ENCODE data around the gene VPS39.

- TF ChIP-seq, protein P1, sequence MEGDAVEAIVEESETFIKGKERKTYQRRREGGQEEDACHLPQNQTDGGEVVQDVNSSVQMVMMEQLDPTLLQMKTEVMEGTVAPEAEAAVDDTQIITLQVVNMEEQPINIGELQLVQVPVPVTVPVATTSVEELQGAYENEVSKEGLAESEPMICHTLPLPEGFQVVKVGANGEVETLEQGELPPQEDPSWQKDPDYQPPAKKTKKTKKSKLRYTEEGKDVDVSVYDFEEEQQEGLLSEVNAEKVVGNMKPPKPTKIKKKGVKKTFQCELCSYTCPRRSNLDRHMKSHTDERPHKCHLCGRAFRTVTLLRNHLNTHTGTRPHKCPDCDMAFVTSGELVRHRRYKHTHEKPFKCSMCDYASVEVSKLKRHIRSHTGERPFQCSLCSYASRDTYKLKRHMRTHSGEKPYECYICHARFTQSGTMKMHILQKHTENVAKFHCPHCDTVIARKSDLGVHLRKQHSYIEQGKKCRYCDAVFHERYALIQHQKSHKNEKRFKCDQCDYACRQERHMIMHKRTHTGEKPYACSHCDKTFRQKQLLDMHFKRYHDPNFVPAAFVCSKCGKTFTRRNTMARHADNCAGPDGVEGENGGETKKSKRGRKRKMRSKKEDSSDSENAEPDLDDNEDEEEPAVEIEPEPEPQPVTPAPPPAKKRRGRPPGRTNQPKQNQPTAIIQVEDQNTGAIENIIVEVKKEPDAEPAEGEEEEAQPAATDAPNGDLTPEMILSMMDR (IDR thresholded peaks at IDR 0.05; ENCODE audit: insufficient read depth, low read length, poor library complexity, severe bottlenecking): no peak
- TF ChIP-seq EZH2phosphoT487 (conservative IDR thresholded peaks at IDR 0.05; ENCODE audit: low read length): no peak
These were observed 50.7 kb downstream of the VPS39 start for GRCh38 chr15:42157381-42157780.

All from SU-DHL-6 (cell line).